Measurements from ENCODE around the gene LZTS2. TPM values are rescaled to one million over a fixed set of nuclear protein-coding genes. Genes with fewer than 3 reads are reported as not detected.
"Not testable (repeated sequence)": the region's sequence is repeated elsewhere in the genome, so short reads cannot be mapped to it uniquely, and the experiment has no call there.

The LZTS2 gene
- total RNA-seq, 4 donors from 2014 or later, result 51.5 to 123 (median 85.2) TPM

GRCh38 chr10:100972904-100973535 is 26.6 kb upstream of the LZTS2 start:
- Histone ChIP-seq H3K27ac (no peak overlapping the region), H3K4me3 (no peak overlapping the region), H3K36me3 (no peaks in the 10 kb centered on the region), H3K27me3 (no peaks in the 10 kb centered on the region), H3K4me1 (peaks cover 0 to 11% of the 10 kb centered on the region in 2 donors), H3K9me3 (no peaks in the 10 kb centered on the region)
- intact Hi-C loops (cut with DNase I; ENCODE audit: low total_unique reads), result no loop called here
- TF ChIP-seq, protein P1, sequence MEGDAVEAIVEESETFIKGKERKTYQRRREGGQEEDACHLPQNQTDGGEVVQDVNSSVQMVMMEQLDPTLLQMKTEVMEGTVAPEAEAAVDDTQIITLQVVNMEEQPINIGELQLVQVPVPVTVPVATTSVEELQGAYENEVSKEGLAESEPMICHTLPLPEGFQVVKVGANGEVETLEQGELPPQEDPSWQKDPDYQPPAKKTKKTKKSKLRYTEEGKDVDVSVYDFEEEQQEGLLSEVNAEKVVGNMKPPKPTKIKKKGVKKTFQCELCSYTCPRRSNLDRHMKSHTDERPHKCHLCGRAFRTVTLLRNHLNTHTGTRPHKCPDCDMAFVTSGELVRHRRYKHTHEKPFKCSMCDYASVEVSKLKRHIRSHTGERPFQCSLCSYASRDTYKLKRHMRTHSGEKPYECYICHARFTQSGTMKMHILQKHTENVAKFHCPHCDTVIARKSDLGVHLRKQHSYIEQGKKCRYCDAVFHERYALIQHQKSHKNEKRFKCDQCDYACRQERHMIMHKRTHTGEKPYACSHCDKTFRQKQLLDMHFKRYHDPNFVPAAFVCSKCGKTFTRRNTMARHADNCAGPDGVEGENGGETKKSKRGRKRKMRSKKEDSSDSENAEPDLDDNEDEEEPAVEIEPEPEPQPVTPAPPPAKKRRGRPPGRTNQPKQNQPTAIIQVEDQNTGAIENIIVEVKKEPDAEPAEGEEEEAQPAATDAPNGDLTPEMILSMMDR (IDR thresholded peaks at IDR 0.05), result no peak
- TF ChIP-seq POLR2A (IDR thresholded peaks at IDR 0.05), result no peak
- no peak for DNase-seq

DNA sequence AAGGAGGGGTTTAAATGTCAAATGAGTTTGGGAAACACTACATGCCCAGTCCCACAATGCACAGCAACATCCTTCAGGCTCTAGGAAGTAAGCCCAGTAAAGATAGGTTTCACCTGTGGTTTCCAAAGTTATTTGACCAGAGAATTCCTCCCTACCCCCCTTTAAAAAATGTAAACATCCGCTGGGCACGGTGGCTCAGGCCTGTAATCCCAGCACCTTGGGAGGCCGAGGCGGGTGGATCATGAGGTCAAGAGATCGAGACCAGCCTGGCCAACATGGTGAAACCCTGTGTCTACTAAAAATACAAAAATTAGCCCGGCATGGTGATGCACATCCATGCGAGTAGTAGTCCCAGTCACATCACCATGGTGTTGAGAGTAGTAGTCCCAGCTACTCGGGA is 24.2 kb upstream of the LZTS2 start:
- H3K4me3 ChIP-seq; H3K36me3 ChIP-seq; intact Hi-C loops (cut with DNase I; ENCODE audit: low total_unique reads); H3K27ac ChIP-seq; H3K4me1 ChIP-seq; DNase-seq; H3K9me3 ChIP-seq; H3K27me3 ChIP-seq: not testable (repeated sequence)

- H3K27ac ChIP-seq, result no peak overlapping the region
- H3K4me1 ChIP-seq, result no peaks in the 10 kb centered on the region
- H3K36me3 ChIP-seq, result no peaks in the 10 kb centered on the region
- no peak for DNase-seq
- no peaks in the 10 kb centered on the region for H3K9me3 ChIP-seq
- no peak overlapping the region for H3K4me3 ChIP-seq
- H3K27me3 ChIP-seq, result no peaks in the 10 kb centered on the region
- TF ChIP-seq, protein P1 (IDR thresholded peaks at IDR 0.05), result no peak
- TF ChIP-seq POLR2A (IDR thresholded peaks at IDR 0.05), result no peak
- intact Hi-C loops (cut with DNase I; ENCODE audit: low total_unique reads), result no loop called here
Observed at GRCh38 chr10:100976906-100977305, 22.7 kb upstream of the LZTS2 start.

GRCh38 chr10:100977436-100977835 is 22.2 kb upstream of the LZTS2 start:
- TF ChIP-seq, protein P1 (IDR thresholded peaks at IDR 0.05), result no peak
- TF ChIP-seq POLR2A (IDR thresholded peaks at IDR 0.05), result no peak
- H3K4me1 ChIP-seq, result no peaks in the 10 kb centered on the region
- H3K9me3 ChIP-seq, result no peaks in the 10 kb centered on the region
- intact Hi-C loops (cut with DNase I; ENCODE audit: low total_unique reads), result no loop called here
- H3K27me3 ChIP-seq, result no peaks in the 10 kb centered on the region
- no peak overlapping the region for H3K27ac ChIP-seq
- H3K36me3 ChIP-seq, result no peaks in the 10 kb centered on the region
- no peak for DNase-seq
- H3K4me3 ChIP-seq, result no peak overlapping the region

GRCh38 chr10:100978121-100978900 is 21.3 kb upstream of the LZTS2 start:
- intact Hi-C loops (cut with DNase I; ENCODE audit: low total_unique reads), result no loop called here
- TF ChIP-seq, protein P1 (IDR thresholded peaks at IDR 0.05), result no peak
- no peak for TF ChIP-seq POLR2A (IDR thresholded peaks at IDR 0.05)
- H3K27me3 ChIP-seq, result no peaks in the 10 kb centered on the region
- H3K9me3 ChIP-seq, result no peaks in the 10 kb centered on the region
- H3K36me3 ChIP-seq, result no peaks in the 10 kb centered on the region
- no peak overlapping the region for H3K4me3 ChIP-seq
- H3K27ac ChIP-seq, result no peak overlapping the region
- peak in 1 of 2 donors; percentile 9 for DNase-seq
- H3K4me1 ChIP-seq, result no peaks in the 10 kb centered on the region

Measured in uterus (tissue), 4 donors.